Ovary (tissue), 9 donors: ENCODE measurements around the gene BIRC6. TPM values are rescaled to one million over a fixed set of nuclear protein-coding genes. Genes with fewer than 3 reads are reported as not detected.

Source experiments
- DNase-seq, 5 donors: peaks; one replicate each; pipeline ENCODE4 v3.0.0-alpha.2; 2019 to 2020
- H3K27ac ChIP-seq, 2 donors: fragments of 200-600 bp; one replicate each; pipeline versions ENCODE4 v1.5.1 to v1.8.0; 2019 to 2022
- H3K27me3 ChIP-seq: fragments of 200-600 bp; one replicate; pipeline ENCODE4 v1.8.0; 2022
- H3K36me3 ChIP-seq: fragments of 200-600 bp; sonication (generic); one replicate; pipeline ENCODE4 v1.5.1; 2019
- H3K4me1 ChIP-seq: one replicate; pipeline ENCODE4 v1.8.1; 2013; ENCODE audit warnings: mild to moderate bottlenecking, moderate library complexity; ENCODE audit not compliant: insufficient read depth
- H3K4me3 ChIP-seq: fragments of 200-600 bp; sonication (generic); one replicate; pipeline ENCODE4 v1.5.1; 2017
- H3K9me3 ChIP-seq, 2 donors: fragments of 200-600 bp in 1 of 2; sonication (generic) in 1 of 2; one replicate each; pipeline versions ENCODE4 v1.5.1 to v1.8.1; 2013 to 2019; ENCODE audit warnings: mild to moderate bottlenecking in 1 of 2, moderate library complexity in 1 of 2
- CTCF ChIP-seq, 3 donors: fragments of 450-650 bp in 2 of 3; fragments of 200-600 bp in 1 of 3; IDR thresholded peaks; one replicate each; pipeline versions ENCODE4 v1.5.1 to v1.8.0; 2016 to 2022; ENCODE audit warnings: antibody characterized with exemption in 3 of 3, mild to moderate bottlenecking in 1 of 3
- EP300 ChIP-seq: sonication (generic); formaldehyde crosslinking; IDR thresholded peaks from one replicate; pipeline ENCODE4 v1.6.1; 2017; ENCODE audit warnings: antibody characterized with exemption
- POLR2A ChIP-seq: fragments of 450-650 bp; IDR thresholded peaks from one replicate; pipeline ENCODE4 v1.6.1; 2017; ENCODE audit warnings: antibody characterized with exemption, mild to moderate bottlenecking, moderate library complexity
- WGBS, 3 donors: extraction: QIAGEN DNeasy Blood & Tissue Kit in 1 of 3; methylation state at CpG; one replicate each; pipeline versions ENCODE4 v1.1.5 to v1.1.7; 2013 to 2017; 5-methylcytosine and 5-hydroxymethylcytosine counted together
- intact Hi-C, 4 donors: fragments of 100-400 bp; cut with DNase I; formaldehyde crosslinking; loops; one replicate each; pipeline versions ENCODE4 v1.11.0 to v1.15.1; 2022 to 2023
- polyA plus RNA-seq, 2 donors: library from polyadenylated mRNA; stranded (reverse); fragments of 200-250 nt in 1 of 2; fragments of 350-450 nt in 1 of 2; fragmentation: Illumina TruSeq in 1 of 2; extraction: RNeasy Lipid Tissue Mini Kit (QIAGEN cat#74804) in 1 of 2; gene quantifications; one replicate each; pipeline ENCODE4 v1.2.3, GENCODE V29; 2013 to 2014
- total RNA-seq, 7 donors: library from RNA; depleted of rRNA in 2 of 7; stranded (reverse); fragments of >200 nt in 2 of 7; fragmentation: NEBNext Ultra II Directional in 3 of 7; extraction: Animal tissue kit (Norgen Biotek cat#: 25700) in 3 of 7; gene quantifications; one replicate each; pipeline versions ENCODE4 v1.1.0 to v1.2.4, GENCODE V29; 2016 to 2023
- donor health status: DM: no; HTN: no; CAD: no; lungs with moderate emphysema.
- donor health status: DM: no; HTN: no; CAD: no.
- donor health status: Bipolar disorder and iron deficiency.
- donor health status: DM: yes; HTN: yes; CAD: no.
- donor health status: DM: no; HTN: no; CAD: no.
- donor health status: DM: yes; HTN: yes; CAD: no.

The BIRC6 gene
- total and polyA plus RNA-seq, 9 donors, result 24.0 to 125 (median 92.2) TPM

- peaks cover 1% of the 10 kb centered on the region for H3K4me1 ChIP-seq
- H3K27me3 ChIP-seq, result no peaks in the 10 kb centered on the region
- WGBS, 3 donors, result 96 to 100% (median 98%) methylated on average over 2 of the region's 2 CpGs
- no peaks in the 10 kb centered on the region for H3K36me3 ChIP-seq
- H3K9me3 ChIP-seq, result no peaks in the 10 kb centered on the region
- intact Hi-C loops, result no loop called here
- no peak overlapping the region for H3K4me3 ChIP-seq
- no peak overlapping the region for H3K27ac ChIP-seq
- TF ChIP-seq EP300 (no peak), CTCF (IDR thresholded peaks at IDR 0.05) (no peak), POLR2A (no peak)
- DNase-seq, result no peak
These were observed 29.9 kb downstream of the BIRC6 start for GRCh38 chr2:32386739-32387138.

- Histone ChIP-seq H3K9me3 (no peaks in the 10 kb centered on the region), H3K4me3 (no peak overlapping the region), H3K4me1 (no peaks in the 10 kb centered on the region), H3K27ac (no peak overlapping the region), H3K27me3 (no peaks in the 10 kb centered on the region), H3K36me3 (no peaks in the 10 kb centered on the region)
- DNase-seq, result no peak
- 98 to 100% (median 98%) methylated on average over 5 of the region's 5 CpGs for WGBS, 3 donors
- TF ChIP-seq EP300 (no peak), CTCF (IDR thresholded peaks at IDR 0.05) (no peak), POLR2A (no peak)
- intact Hi-C loops, result no loop called here
These were observed 42.4 kb downstream of the BIRC6 start for GRCh38 chr2:32399221-32399620.

GRCh38 chr2:32402091-32402490, 45.3 kb downstream of the BIRC6 start:
- Histone ChIP-seq H3K4me1 (no peaks in the 10 kb centered on the region), H3K27ac (no peak overlapping the region), H3K27me3 (no peaks in the 10 kb centered on the region), H3K4me3 (no peak overlapping the region), H3K9me3 (no peaks in the 10 kb centered on the region), H3K36me3 (no peaks in the 10 kb centered on the region)
- no peak for DNase-seq
- intact Hi-C loops, result no loop called here
- no peak for TF ChIP-seq POLR2A
- no peak for TF ChIP-seq CTCF (IDR thresholded peaks at IDR 0.05)
- no peak for TF ChIP-seq EP300

GRCh38 chr2:32403782-32404181, 47.0 kb downstream of the BIRC6 start:
- H3K36me3 ChIP-seq, result no peaks in the 10 kb centered on the region
- H3K4me1 ChIP-seq, result no peaks in the 10 kb centered on the region
- no peaks in the 10 kb centered on the region for H3K9me3 ChIP-seq
- no peak overlapping the region for H3K4me3 ChIP-seq
- no peak for DNase-seq
- intact Hi-C loops, result no loop called here
- TF ChIP-seq POLR2A (no peak), CTCF (IDR thresholded peaks at IDR 0.05) (no peak), EP300 (no peak)
- 88 to 91% (median 89%) methylated on average over 5 of the region's 5 CpGs for WGBS, 3 donors
- H3K27ac ChIP-seq, result no peak overlapping the region
- no peaks in the 10 kb centered on the region for H3K27me3 ChIP-seq

GRCh38 chr2:32404691-32405090, 47.9 kb downstream of the BIRC6 start:
- H3K27ac ChIP-seq, result no peak overlapping the region
- no peaks in the 10 kb centered on the region for H3K4me1 ChIP-seq
- DNase-seq, result no peak
- intact Hi-C loops, result no loop called here
- TF ChIP-seq POLR2A, result no peak
- no peak for TF ChIP-seq EP300
- no peak for TF ChIP-seq CTCF (IDR thresholded peaks at IDR 0.05)
- 86 to 95% (median 88%) methylated on average over 3 of the region's 3 CpGs for WGBS, 3 donors
- no peaks in the 10 kb centered on the region for H3K9me3 ChIP-seq
- H3K27me3 ChIP-seq, result no peaks in the 10 kb centered on the region
- no peaks in the 10 kb centered on the region for H3K36me3 ChIP-seq
- H3K4me3 ChIP-seq, result no peak overlapping the region
